Neural progenitor cell (in vitro differentiated cells): ENCODE data around the gene COL24A1.

Experiments
- CTCF ChIP-seq: fragments of 200-600 bp; sonication (generic); IDR thresholded peaks from 2 replicates; pipeline ENCODE4 v1.5.1; 2017; ENCODE audit warnings: antibody characterized with exemption, mild to moderate bottlenecking
- EZH2 ChIP-seq: fragments of 200-600 bp; sonication (generic); IDR thresholded peaks from 2 replicates; pipeline ENCODE4 v1.6.1; 2017; ENCODE audit warnings: antibody characterized with exemption, mild to moderate bottlenecking, moderate library complexity
- EZH2phosphoT487 ChIP-seq: fragments of 200-600 bp; sonication (generic); IDR thresholded peaks from 2 replicates; pipeline ENCODE4 v1.6.1; 2017; ENCODE audit warnings: antibody characterized with exemption

GRCh38 chr1:85983316-85983715 is 173.3 kb downstream of the COL24A1 start:
- TF ChIP-seq EZH2 (no peak), CTCF (no peak), EZH2phosphoT487 (no peak)
